IMR-90 (cell line): ENCODE data around the gene RTCB. TPM values are rescaled to one million over a fixed set of nuclear protein-coding genes. Genes with fewer than 3 reads are reported as not detected.

Experiments used
- ATAC-seq: fragments of 200-7000 bp; cut with Tn5 transposase; 2 replicates; pipeline ENCODE4 v1.9.1; 2020; ENCODE audit warnings: low read depth, mild to moderate bottlenecking, moderate library complexity
- BruUV-seq: library from RNA; stranded (reverse); fragments of 400-500 nt; replicated peaks from 2 replicates; lab custom pipeline; 2021; lab: Mats Ljungman, UMichigan
- CTCF ChIA-PET: fragments of 300-600 bp; formaldehyde crosslinking; extraction: SDS; loops from one replicate; lab custom pipeline; 2021; ENCODE audit warnings: antibody characterized with exemption; lab: Yijun Ruan, JAX
- POLR2A ChIA-PET: fragments of 300-600 bp; sonication (Branson Sonifier 250); formaldehyde crosslinking; loops from one replicate; lab custom pipeline; 2022; ENCODE audit warnings: antibody characterized with exemption; ENCODE audit not compliant: unreplicated experiment; lab: Charles Lee
- DNase-seq: peaks from one replicate; pipeline ENCODE4 v3.0.0; 2013
- H2AFZ ChIP-seq: replicated peaks from 2 replicates; pipeline ENCODE3; 2013; ENCODE audit warnings: low read length, mild to moderate bottlenecking; ENCODE audit not compliant: poor library complexity
- H2AK5ac ChIP-seq: 2 replicates; pipeline ENCODE4 v1.6.1; 2013; ENCODE audit warnings: low read depth, low read length, inconsistent platforms
- H2AK9ac ChIP-seq: replicated peaks from 2 replicates; pipeline ENCODE3; 2013; ENCODE audit warnings: mild to moderate bottlenecking, low read depth, low read length, moderate library complexity; ENCODE audit not compliant: poor library complexity
- H2BK120ac ChIP-seq: 2 replicates; pipeline ENCODE4 v1.6.1; 2013; ENCODE audit warnings: low read depth, low read length, inconsistent platforms
- H2BK15ac ChIP-seq: 3 replicates; pipeline ENCODE4 v1.6.1; 2013; ENCODE audit warnings: low read depth, low read length, inconsistent platforms
- H2BK20ac ChIP-seq: 2 replicates; pipeline ENCODE4 v1.6.1; 2013; ENCODE audit warnings: low read depth, mild to moderate bottlenecking, inconsistent platforms, low read length, moderate library complexity
- H2BK5ac ChIP-seq: 2 replicates; pipeline ENCODE4 v1.6.1; 2013; ENCODE audit warnings: mild to moderate bottlenecking, low read depth, low read length, inconsistent platforms; ENCODE audit not compliant: poor library complexity, severe bottlenecking
- H3K14ac ChIP-seq: replicated peaks from 2 replicates; pipeline ENCODE4 v1.6.1; 2013; ENCODE audit warnings: low read depth, low read length, inconsistent platforms
- H3K18ac ChIP-seq: 2 replicates; pipeline ENCODE4 v1.6.1; 2013; ENCODE audit warnings: low read depth, low read length, control low read depth
- H3K23ac ChIP-seq: 2 replicates; pipeline ENCODE4 v1.6.1; 2013; ENCODE audit warnings: low read depth, low read length, inconsistent platforms
- H3K27ac ChIP-seq: 2 replicates; pipeline ENCODE4 v1.5.1; 2013; ENCODE audit warnings: mild to moderate bottlenecking, control low read depth, low read length; ENCODE audit not compliant: insufficient read depth
- H3K27me3 ChIP-seq: 2 replicates; pipeline ENCODE4 v1.6.1; 2013; ENCODE audit warnings: low read length; ENCODE audit not compliant: control insufficient read depth, insufficient read depth
- H3K36me3 ChIP-seq: 2 replicates; pipeline ENCODE4 v1.6.1; 2013; ENCODE audit warnings: low read length, mixed read lengths; ENCODE audit not compliant: control insufficient read depth, insufficient read depth
- H3K4ac ChIP-seq: 2 replicates; pipeline ENCODE4 v1.6.1; 2013; ENCODE audit warnings: low read depth, low read length, inconsistent platforms
- H3K4me1 ChIP-seq: 2 replicates; pipeline ENCODE4 v1.6.1; 2013; ENCODE audit warnings: low read length, mixed read lengths; ENCODE audit not compliant: control insufficient read depth, insufficient read depth
- H3K4me2 ChIP-seq: 2 replicates; pipeline ENCODE4 v1.6.1; 2013; ENCODE audit warnings: low read depth, mild to moderate bottlenecking, control low read depth, low read length, moderate library complexity
- H3K4me3 ChIP-seq: 2 replicates; pipeline ENCODE4 v1.5.1; 2013; ENCODE audit warnings: low read depth, mild to moderate bottlenecking, control low read depth, low read length, moderate library complexity; ENCODE audit not compliant: insufficient read depth
- H3K56ac ChIP-seq: 2 replicates; pipeline ENCODE4 v1.6.1; 2013; ENCODE audit warnings: low read length, inconsistent platforms; ENCODE audit not compliant: insufficient read depth; ENCODE audit errors: extremely low read depth
- H3K79me1 ChIP-seq, 2 experiments: 2 replicates each; pipeline ENCODE4 v1.6.1; 2013; ENCODE audit warnings: low read length in 2 of 2, inconsistent platforms in 1 of 2, low read depth in 1 of 2
- H3K9ac ChIP-seq: 2 replicates; pipeline ENCODE4 v1.6.1; 2013; ENCODE audit warnings: low read depth, low read length, control low read depth
- H3K9me1 ChIP-seq: 2 replicates; pipeline ENCODE4 v1.6.1; 2013; ENCODE audit warnings: low read length, inconsistent platforms; ENCODE audit not compliant: insufficient read depth
- H3K9me3 ChIP-seq: 2 replicates; pipeline ENCODE4 v1.6.1; 2013; ENCODE audit warnings: low read length; ENCODE audit not compliant: control insufficient read depth, insufficient read depth
- H4K20me1 ChIP-seq: 2 replicates; pipeline ENCODE4 v1.6.1; 2013; ENCODE audit warnings: low read length, inconsistent platforms; ENCODE audit not compliant: insufficient read depth
- H4K5ac ChIP-seq: 2 replicates; pipeline ENCODE4 v1.6.1; 2013; ENCODE audit warnings: mild to moderate bottlenecking, low read depth, low read length, control low read depth
- H4K8ac ChIP-seq, 2 experiments: 2 replicates each; pipeline ENCODE4 v1.6.1; 2013; ENCODE audit warnings: low read depth in 2 of 2, low read length in 2 of 2, control low read depth in 1 of 2, inconsistent platforms in 1 of 2
- H4K91ac ChIP-seq: 2 replicates; pipeline ENCODE4 v1.6.1; 2013; ENCODE audit warnings: low read depth, low read length, inconsistent platforms; ENCODE audit not compliant: insufficient read depth
- FOS ChIP-seq: fragments of 150-350 bp; IDR thresholded peaks from 2 replicates; pipeline ENCODE4 v1.6.1; 2016; ENCODE audit warnings: low read depth, low read length
- RCOR1 ChIP-seq: IDR thresholded peaks from 2 replicates; pipeline ENCODE4 v1.6.1; 2012; ENCODE audit warnings: mild to moderate bottlenecking, low read length, improper control_type of control experiment; ENCODE audit not compliant: insufficient replicate concordance
- SMC3 ChIP-seq: fragments of 150-350 bp; IDR thresholded peaks from 2 replicates; pipeline ENCODE4 v1.6.1; 2016; ENCODE audit warnings: low read depth, mild to moderate bottlenecking, antibody characterized with exemption, low read length, moderate library complexity
- WGBS, 2 experiments: methylation state at CpG; one replicate each; pipeline versions ENCODE4 v1.1.5 to v1.1.7; 2013; ENCODE audit warnings: missing lambda C conversion rate in 2 of 2; ENCODE audit not compliant: insufficient read length in 1 of 2; ENCODE audit errors: extremely low coverage in 2 of 2; 5-methylcytosine and 5-hydroxymethylcytosine counted together
- dilution Hi-C: fragments of 300-500 bp; cut with HindIII; formaldehyde crosslinking; loops from one replicate; pipeline ENCODE4 v1.14.3; 2018; ENCODE audit warnings: low sequenced_read_pairs; ENCODE audit not compliant: unreplicated experiment
- in situ Hi-C: fragments of 300-500 bp; cut with MboI; formaldehyde crosslinking; loops from 3 replicates; pipeline ENCODE4 v1.14.3; 2019; ENCODE audit warnings: low sequenced_read_pairs, inconsistent platforms, mixed read lengths
- intact Hi-C: fragments of 100-400 bp; cut with micrococcal nuclease; formaldehyde crosslinking; loops from 2 replicates; pipeline ENCODE4 v1.10.0; 2022
- polyA plus RNA-seq, 3 experiments: library from polyadenylated mRNA; depleted of rRNA; stranded (reverse); fragments of >200 nt; gene quantifications; 2 replicates each; pipeline ENCODE4 v1.2.3, GENCODE V29; 2012; ENCODE audit warnings: low replicate concordance in 1 of 3
- total RNA-seq: library from RNA; depleted of rRNA; stranded (reverse); fragments of >200 nt; gene quantifications from 2 replicates; pipeline ENCODE4 v1.2.3, GENCODE V29; 2012

Gene RTCB
- total and polyA plus RNA-seq, 2 of the 4 experiments (the other 2 are of a cell fraction), result 115 to 213 TPM

DNA sequence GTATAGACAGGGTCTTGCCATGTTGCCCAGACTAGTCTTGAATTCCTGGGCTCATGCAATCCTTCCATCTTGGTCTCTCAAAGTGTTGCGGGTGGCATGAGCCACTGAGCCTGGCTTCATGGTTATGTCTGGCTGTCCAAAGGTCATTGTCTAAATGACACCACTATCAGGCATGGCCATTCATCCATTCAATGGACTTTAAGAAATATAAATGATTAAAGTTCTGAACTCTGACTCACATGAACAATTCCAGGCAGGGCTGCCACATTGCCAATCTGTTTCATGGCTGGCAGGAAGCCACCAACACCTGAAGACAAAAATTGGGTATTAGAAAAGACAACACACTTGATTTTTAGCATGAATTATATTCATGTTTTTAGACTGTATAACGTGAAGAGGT lies 4.1 kb downstream of the RTCB start:
- Histone ChIP-seq H2BK120ac (no peak overlapping the region), H3K18ac (no peak overlapping the region), H2AK9ac (no peak overlapping the region), H4K91ac (no peak overlapping the region), H3K9me1 (0 out of 2 replicates have a peak, but pooled peaks cover 3% of the 10 kb centered on the region), H3K4ac (no peak overlapping the region), H4K5ac (no peak overlapping the region), H3K36me3 (peaks cover 16% of the 10 kb centered on the region), H2BK15ac (no peak overlapping the region), H2AFZ (no peak overlapping the region), H2AK5ac (no peak overlapping the region), H3K27me3 (no peaks in the 10 kb centered on the region), H3K27ac (no peak overlapping the region), H3K4me3 (no peak overlapping the region), H2BK20ac (no peak overlapping the region), H3K56ac (no peak overlapping the region), H3K9me3 (no peaks in the 10 kb centered on the region), H3K4me2 (no peak overlapping the region), H4K8ac (no peak overlapping the region), H2BK5ac (no peak overlapping the region), H3K14ac (no peak overlapping the region), H3K9ac (no peak overlapping the region), H3K4me1 (peaks cover 2% of the 10 kb centered on the region; the same call in 1 of the 2 replicates), H4K20me1 (peaks cover 12% of the 10 kb centered on the region; the same call in 1 of the 2 replicates), H3K23ac (no peak overlapping the region), H3K79me1 (peaks cover 27 to 28% of the 10 kb centered on the region in 2 experiments)
- intact Hi-C loops, result no loop called here
- TF ChIP-seq RCOR1 (no peak), FOS (no peak), SMC3 (no peak)
- in situ Hi-C loops, result no loop called here
- WGBS, 2 experiments, result 60% methylated on average over 1 of the region's 2 CpGs; no CpG with 5 or more reads in 1 of the 2 experiments
- no TSS peak for BruUV-seq
- dilution Hi-C loops, result no loop called here
- ChIA-PET CTCF (interaction anchor here (1.0 kb wide), 1 partner anchor 9 kb away, joined by 4 read pairs; no protein-coding TSS in a partner anchor), POLR2A (interaction anchor here (0.6 kb wide), 1 partner anchor 357 kb away, joined by 4 read pairs; no protein-coding TSS in a partner anchor)
- no peak for ATAC-seq
- no peak for DNase-seq
